HepG2 (cell line): ENCODE measurements around the gene ZBTB25. TPM values are rescaled to one million over a fixed set of nuclear protein-coding genes. Genes with fewer than 3 reads are reported as not detected.

Source experiments
- ATAC-seq: fragments of 200-7000 bp; cut with Tn5 transposase; 3 replicates; pipeline ENCODE4 v1.9.1; 2020; ENCODE audit warnings: mild to moderate bottlenecking, moderate library complexity
- BruUV-seq: library from RNA; stranded (reverse); fragments of 400-500 nt; replicated peaks from 2 replicates; lab custom pipeline; 2021; lab: Mats Ljungman, UMichigan
- CTCF ChIA-PET: fragments of 300-600 bp; formaldehyde crosslinking; extraction: SDS; loops from one replicate; lab custom pipeline; 2021; ENCODE audit warnings: low total read pairs, inconsistent platforms, low intra/inter-chr PET ratio; lab: Yijun Ruan, JAX
- POLR2A ChIA-PET: fragments of 350-600 bp; sonication (Branson Sonifier 250); formaldehyde crosslinking; loops from one replicate; lab custom pipeline; 2020; ENCODE audit warnings: antibody characterized with exemption, inconsistent platforms; lab: Yijun Ruan, JAX
- DNase-seq: peaks from one replicate; pipeline ENCODE4 v3.0.0-alpha.2; 2015; ENCODE audit warnings: low spot score
- FAIRE-seq: peaks from 3 replicates; lab custom pipeline; 2011; peaks lifted over from hg19 to GRCh38; lab: Jason Lieb, UNC
- H2AFZ ChIP-seq: one replicate; pipeline ENCODE4 v1.6.1; 2011; ENCODE audit warnings: low read length, inconsistent platforms
- H3K27ac ChIP-seq: fragments of 300-600 bp; 3 replicates; pipeline ENCODE4 v1.8.0; 2011; ENCODE audit warnings: mixed run types, mild to moderate bottlenecking, mixed read lengths, low read length, inconsistent platforms; ENCODE audit not compliant: insufficient read depth; ENCODE audit errors: extremely low read length
- H3K27me3 ChIP-seq, 2 experiments: fragments of 200-600 bp in 1 of 2; 2 replicates in 1 of 2; 3 replicates in 1 of 2; pipeline versions ENCODE4 v1.6.0 to v1.8.0; 2011; ENCODE audit warnings: low read length in 2 of 2, mild to moderate bottlenecking in 2 of 2, moderate library complexity in 2 of 2, inconsistent platforms in 1 of 2; ENCODE audit not compliant: insufficient read depth in 2 of 2, control insufficient read depth in 1 of 2
- H3K36me3 ChIP-seq, 2 experiments: fragments of 200-600 bp in 1 of 2; replicated peaks in 1 of 2; 2 replicates in 1 of 2; 3 replicates in 1 of 2; pipeline versions ENCODE4 v1.5.1 to v1.8.0; 2011; ENCODE audit warnings: low read length in 2 of 2, inconsistent platforms in 1 of 2; ENCODE audit not compliant: insufficient read depth in 2 of 2, control insufficient read depth in 1 of 2
- H3K4me1 ChIP-seq: 2 replicates; pipeline ENCODE4 v1.5.1; 2012; ENCODE audit warnings: low read length, inconsistent platforms; ENCODE audit not compliant: insufficient read depth
- H3K4me2 ChIP-seq: 2 replicates; pipeline ENCODE4 v1.6.0; 2011; ENCODE audit warnings: low read depth, low read length, inconsistent platforms
- H3K4me3 ChIP-seq, 3 experiments: fragments of 200-600 bp in 1 of 3; sonication (generic), shearing (Covaris generic) in 1 of 3; replicated peaks in 1 of 3; 2 replicates each; pipeline ENCODE4 v1.5.1; 2011 to 2016; ENCODE audit warnings: low read length in 3 of 3, inconsistent platforms in 2 of 3, low read depth in 2 of 3, mild to moderate bottlenecking in 2 of 3, control low read depth in 1 of 3, mixed read lengths in 1 of 3; ENCODE audit not compliant: insufficient read depth in 1 of 3
- H3K79me2 ChIP-seq: one replicate; pipeline ENCODE4 v1.6.1; 2011; ENCODE audit warnings: low read length, inconsistent platforms; ENCODE audit not compliant: insufficient read depth
- H3K9ac ChIP-seq: 2 replicates; pipeline ENCODE4 v1.6.0; 2011; ENCODE audit warnings: mild to moderate bottlenecking, low read depth, low read length, inconsistent platforms; ENCODE audit not compliant: insufficient read depth
- H3K9me3 ChIP-seq: 2 replicates; pipeline ENCODE4 v1.5.1; 2012; ENCODE audit warnings: mild to moderate bottlenecking, low read length
- H4K20me1 ChIP-seq: 2 replicates; pipeline ENCODE4 v1.6.0; 2011; ENCODE audit warnings: inconsistent platforms, mild to moderate bottlenecking, low read length, moderate library complexity; ENCODE audit not compliant: insufficient read depth
- HMG20A ChIP-seq: IDR thresholded peaks from 2 replicates; pipeline ENCODE4 v1.6.1; 2016; ENCODE audit warnings: borderline replicate concordance
- SIN3A ChIP-seq: IDR thresholded peaks from 2 replicates; pipeline ENCODE4 v1.6.1; 2011; ENCODE audit warnings: low read depth, mild to moderate bottlenecking, control low read depth, low read length, borderline replicate concordance
- SRF ChIP-seq: IDR thresholded peaks from 2 replicates; pipeline ENCODE4 v1.6.1; 2011; ENCODE audit warnings: mild to moderate bottlenecking, low read depth, low read length, moderate library complexity
- ZNF350 ChIP-seq: sonication (generic); formaldehyde crosslinking; IDR thresholded peaks from 2 replicates; pipeline ENCODE4 v1.4.0; 2020; ENCODE audit warnings: mild to moderate bottlenecking, low read depth, missing genetic modification reagents, borderline replicate concordance
- ZNF407 ChIP-seq: sonication (generic); formaldehyde crosslinking; IDR thresholded peaks from one replicate; pipeline ENCODE4 v1.5.1; 2020; ENCODE audit warnings: mild to moderate bottlenecking, missing genetic modification reagents; ENCODE audit errors: not compliant biosample characterization
- ZNF670 ChIP-seq: sonication (generic); formaldehyde crosslinking; IDR thresholded peaks from 2 replicates; pipeline ENCODE4 v1.8.0; 2022; ENCODE audit warnings: mild to moderate bottlenecking, missing genetic modification reagents, borderline replicate concordance
- ZNF891 ChIP-seq: sonication (generic); formaldehyde crosslinking; IDR thresholded peaks from 2 replicates; pipeline ENCODE4 v1.5.0; 2020; ENCODE audit warnings: mild to moderate bottlenecking, missing genetic modification reagents
- ZSCAN21 ChIP-seq: sonication (generic); formaldehyde crosslinking; IDR thresholded peaks from 2 replicates; pipeline ENCODE4 v1.8.0; 2022; ENCODE audit warnings: mild to moderate bottlenecking, missing genetic modification reagents, moderate library complexity, borderline replicate concordance
- WGBS: methylation state at CpG from one replicate; pipeline ENCODE4 v1.1.6; 2017; ENCODE audit warnings: low lambda C conversion rate; 5-methylcytosine and 5-hydroxymethylcytosine counted together
- in situ Hi-C: cut with HindIII; loops from 2 replicates; pipeline ENCODE4 v1.10.0; 2017; ENCODE audit warnings: low pct_unique_long_range_greater_than_20kb; ENCODE audit not compliant: extremely low pct_ligation_motif_present
- intact Hi-C: fragments of 100-400 bp; cut with micrococcal nuclease; formaldehyde crosslinking; loops from one replicate; pipeline ENCODE4 v1.10.0; 2022; ENCODE audit not compliant: unreplicated experiment
- polyA plus RNA-seq, 8 experiments: library from polyadenylated mRNA; depleted of rRNA in 3 of 8; stranded (reverse) in 7 of 8; unstranded in 1 of 8; fragments of >200 nt; fragmentation: Illumina TruSeq in 4 of 8; extraction: Trizol in 4 of 8; gene quantifications; 2 replicates each; pipeline versions ENCODE4 v1.2.1 to v1.2.3, GENCODE V29; 2011 to 2016; ENCODE audit warnings: low read depth in 4 of 8, missing spikeins in 1 of 8, mixed read lengths in 1 of 8; ENCODE audit not compliant: insufficient read depth in 1 of 8
- total RNA-seq, 5 experiments: library from RNA; depleted of rRNA; stranded (reverse); fragments of >200 nt; fragmentation: Illumina TruSeq; extraction: Trizol; gene quantifications; 2 replicates each; pipeline ENCODE4 v1.2.3, GENCODE V29; 2016; ENCODE audit warnings: low read depth in 1 of 5
- TF ChIP-seq, protein P1 (sequence below): sonication (generic); formaldehyde crosslinking; IDR thresholded peaks from 2 replicates; pipeline ENCODE4 v1.9.0; 2021; ENCODE audit warnings: missing genetic modification reagents, borderline replicate concordance

Gene ZBTB25
- total and polyA plus RNA-seq, 2 of the 13 experiments (the other 11 are each of a cell fraction or from before 2014, with no cell fraction given), result 3.5 to 7.6 TPM

DNA sequence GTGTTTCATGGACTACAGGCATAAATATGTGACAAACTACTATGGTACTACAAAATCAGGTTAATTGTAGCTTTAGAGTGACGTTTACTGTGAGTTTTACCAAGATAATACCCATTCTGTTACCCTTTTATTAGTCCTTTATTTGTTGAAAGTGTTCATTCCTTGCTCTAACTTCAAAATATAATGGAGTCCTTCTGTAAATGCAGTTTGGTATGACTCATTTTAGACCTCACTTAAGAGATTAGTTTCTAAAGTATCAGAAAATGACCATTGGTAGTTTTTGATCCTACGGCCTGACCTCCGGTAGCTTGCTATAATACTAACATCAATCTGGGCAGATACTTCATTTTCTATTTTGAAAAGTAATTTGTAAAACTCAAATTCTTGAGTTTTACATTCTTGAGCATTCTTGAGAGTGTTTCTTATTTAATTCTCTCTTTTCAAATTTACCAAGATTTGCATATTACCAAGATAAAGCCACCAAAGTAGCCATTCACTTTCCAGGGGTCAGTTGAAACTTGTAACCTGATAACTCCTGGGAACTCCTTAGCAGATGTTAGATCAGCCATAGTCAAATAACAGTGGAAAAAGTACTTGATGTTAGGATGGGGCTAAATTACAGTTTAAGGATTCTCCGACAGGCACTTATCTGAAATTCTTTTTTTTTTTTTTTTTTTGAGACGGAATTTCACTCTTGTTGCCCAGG lies 41.1 kb upstream of the ZBTB25 start:
- Histone ChIP-seq H3K4me2 (no peak overlapping the region), H3K79me2 (no peaks in the 10 kb centered on the region), H3K4me3 (no peak overlapping the region), H3K27me3 (no peaks in the 10 kb centered on the region; a peak in 1 of 5 replicates), H3K27ac (no peak overlapping the region), H3K9me3 (no peaks in the 10 kb centered on the region), H4K20me1 (no peaks in the 10 kb centered on the region), H3K36me3 (no peaks in the 10 kb centered on the region), H3K4me1 (peaks cover 1% of the 10 kb centered on the region; the same call in 1 of the 2 replicates), H3K9ac (no peak overlapping the region), H2AFZ (no peak overlapping the region)
- no peak for FAIRE-seq
- TF ChIP-seq ZNF350 (CRISPR knock-in tag), result no peak
- no peak for TF ChIP-seq ZNF407 (CRISPR knock-in tag)
- TF ChIP-seq ZNF670 (CRISPR knock-in tag), result no peak
- no peak for TF ChIP-seq HMG20A
- TF ChIP-seq, protein P1, sequence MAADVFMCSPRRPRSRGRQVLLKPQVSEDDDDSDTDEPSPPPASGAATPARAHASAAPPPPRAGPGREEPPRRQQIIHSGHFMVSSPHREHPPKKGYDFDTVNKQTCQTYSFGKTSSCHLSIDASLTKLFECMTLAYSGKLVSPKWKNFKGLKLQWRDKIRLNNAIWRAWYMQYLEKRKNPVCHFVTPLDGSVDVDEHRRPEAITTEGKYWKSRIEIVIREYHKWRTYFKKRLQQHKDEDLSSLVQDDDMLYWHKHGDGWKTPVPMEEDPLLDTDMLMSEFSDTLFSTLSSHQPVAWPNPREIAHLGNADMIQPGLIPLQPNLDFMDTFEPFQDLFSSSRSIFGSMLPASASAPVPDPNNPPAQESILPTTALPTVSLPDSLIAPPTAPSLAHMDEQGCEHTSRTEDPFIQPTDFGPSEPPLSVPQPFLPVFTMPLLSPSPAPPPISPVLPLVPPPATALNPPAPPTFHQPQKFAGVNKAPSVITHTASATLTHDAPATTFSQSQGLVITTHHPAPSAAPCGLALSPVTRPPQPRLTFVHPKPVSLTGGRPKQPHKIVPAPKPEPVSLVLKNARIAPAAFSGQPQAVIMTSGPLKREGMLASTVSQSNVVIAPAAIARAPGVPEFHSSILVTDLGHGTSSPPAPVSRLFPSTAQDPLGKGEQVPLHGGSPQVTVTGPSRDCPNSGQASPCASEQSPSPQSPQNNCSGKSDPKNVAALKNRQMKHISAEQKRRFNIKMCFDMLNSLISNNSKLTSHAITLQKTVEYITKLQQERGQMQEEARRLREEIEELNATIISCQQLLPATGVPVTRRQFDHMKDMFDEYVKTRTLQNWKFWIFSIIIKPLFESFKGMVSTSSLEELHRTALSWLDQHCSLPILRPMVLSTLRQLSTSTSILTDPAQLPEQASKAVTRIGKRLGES (CRISPR knock-in tag), result no peak
- no peak for TF ChIP-seq SRF
- TF ChIP-seq ZNF891, result no peak
- TF ChIP-seq ZSCAN21 (CRISPR knock-in tag), result no peak
- TF ChIP-seq SIN3A, result no peak
- POLR2A ChIA-PET, result no interaction called here
- 56% methylated on average over 5 of the region's 5 CpGs for WGBS
- in situ Hi-C loops, result loop anchor here (5.0 kb wide), 1 partner anchor 93 kb away; no protein-coding TSS in a partner anchor
- BruUV-seq, result no TSS peak
- CTCF ChIA-PET, result no interaction called here
- DNase-seq, result no peak
- intact Hi-C loops, result no loop called here
- no peak for ATAC-seq
